HEK293T (cell line): ENCODE measurements around the gene ABI3BP.

Experiments
- CTCF ChIA-PET: fragments of 350-600 bp; formaldehyde crosslinking; extraction: SDS; loops from one replicate; lab custom pipeline; 2021; ENCODE audit warnings: antibody characterized with exemption, inconsistent platforms; lab: Yijun Ruan, JAX
- POLR2A ChIA-PET: fragments of 350-600 bp; formaldehyde crosslinking; extraction: SDS; loops from one replicate; lab custom pipeline; 2020; ENCODE audit warnings: antibody characterized with exemption, inconsistent platforms; lab: Yijun Ruan, JAX
- DNase-seq: peaks from one replicate; pipeline ENCODE4 v3.0.0; 2012; ENCODE audit warnings: mixed read lengths; ENCODE audit errors: extremely low spot score
- ARNT ChIP-seq: fragments of 450-650 bp; IDR thresholded peaks from 2 replicates; pipeline ENCODE4 v1.6.1; 2017; ENCODE audit warnings: mild to moderate bottlenecking
- BHLHE40 ChIP-seq: fragments of 450-650 bp; IDR thresholded peaks from 2 replicates; pipeline ENCODE4 v1.6.1; 2016; ENCODE audit warnings: mild to moderate bottlenecking, moderate library complexity, borderline replicate concordance
- CTBP1 ChIP-seq: fragments of 450-650 bp; IDR thresholded peaks from 2 replicates; pipeline ENCODE4 v1.6.1; 2016; ENCODE audit warnings: borderline replicate concordance
- ELF4 ChIP-seq: fragments of 450-650 bp; IDR thresholded peaks from 2 replicates; pipeline ENCODE4 v1.6.1; 2017; ENCODE audit warnings: antibody characterized with exemption
- FOXA1 ChIP-seq: fragments of 450-650 bp; IDR thresholded peaks from 2 replicates; pipeline ENCODE4 v1.6.1; 2016; ENCODE audit warnings: mild to moderate bottlenecking
- FOXK2 ChIP-seq: fragments of 450-650 bp; IDR thresholded peaks from 2 replicates; pipeline ENCODE4 v1.6.1; 2016; ENCODE audit warnings: mild to moderate bottlenecking
- FOXM1 ChIP-seq: fragments of 450-650 bp; IDR thresholded peaks from 2 replicates; pipeline ENCODE4 v1.6.1; 2017; ENCODE audit warnings: mild to moderate bottlenecking, borderline replicate concordance
- HDGF ChIP-seq: fragments of 450-650 bp; IDR thresholded peaks from 2 replicates; pipeline ENCODE4 v1.6.1; 2017; ENCODE audit warnings: antibody characterized with exemption, borderline replicate concordance
- L3MBTL2 ChIP-seq: fragments of 450-650 bp; conservative IDR thresholded peaks from 2 replicates; pipeline ENCODE4 v1.6.1; 2016; ENCODE audit warnings: mild to moderate bottlenecking
- LEF1 ChIP-seq: fragments of 450-650 bp; IDR thresholded peaks from 2 replicates; pipeline ENCODE4 v1.6.1; 2017; ENCODE audit warnings: mild to moderate bottlenecking, borderline replicate concordance
- NFRKB ChIP-seq: fragments of 450-650 bp; IDR thresholded peaks from 2 replicates; pipeline ENCODE4 v1.6.1; 2016; ENCODE audit warnings: mild to moderate bottlenecking, moderate library complexity
- SP1 ChIP-seq: fragments of 450-650 bp; IDR thresholded peaks from 2 replicates; pipeline ENCODE4 v1.6.1; 2017
- SUZ12 ChIP-seq: fragments of 450-650 bp; IDR thresholded peaks from 2 replicates; pipeline ENCODE4 v1.6.1; 2016; ENCODE audit warnings: mild to moderate bottlenecking
- TARDBP ChIP-seq: fragments of 450-650 bp; IDR thresholded peaks from 2 replicates; pipeline ENCODE4 v1.6.1; 2016
- ZNF384 ChIP-seq: fragments of 450-650 bp; IDR thresholded peaks from 2 replicates; pipeline ENCODE4 v1.6.1; 2016
- TF ChIP-seq, protein P1 (sequence below): fragments of 450-650 bp; IDR thresholded peaks from 2 replicates; pipeline ENCODE4 v1.6.1; 2016

ABI3BP gene

DNA sequence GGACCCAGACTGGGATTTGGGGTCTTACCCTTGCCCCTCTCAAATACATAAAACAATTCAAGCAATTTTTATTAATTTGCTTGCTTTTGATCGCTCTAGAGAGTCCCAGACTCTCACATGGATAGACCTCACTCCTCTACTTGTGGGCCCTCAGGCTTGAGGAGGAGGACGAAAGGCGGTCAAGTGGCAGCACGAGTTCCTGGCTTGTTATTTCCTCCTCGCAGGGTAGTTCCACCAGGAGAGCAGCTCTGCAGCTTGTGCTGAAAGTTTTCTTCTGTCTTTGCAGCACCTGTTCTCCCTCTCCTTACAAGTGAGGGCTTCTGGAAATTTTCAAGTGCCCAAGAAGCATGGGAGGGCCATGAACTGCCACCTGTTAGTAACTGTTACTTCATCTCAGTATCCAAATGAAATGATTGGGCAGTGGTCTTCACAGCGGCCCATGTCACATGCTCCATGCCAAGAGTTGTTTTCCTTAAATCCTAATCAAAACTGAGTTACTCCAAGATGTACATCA is 22.7 kb downstream of the ABI3BP start:
- no peak for DNase-seq
- no peak for TF ChIP-seq FOXK2
- TF ChIP-seq NFRKB: no peak
- TF ChIP-seq FOXM1: no peak
- CTCF ChIA-PET: no interaction called here
- POLR2A ChIA-PET: no interaction called here

DNA sequence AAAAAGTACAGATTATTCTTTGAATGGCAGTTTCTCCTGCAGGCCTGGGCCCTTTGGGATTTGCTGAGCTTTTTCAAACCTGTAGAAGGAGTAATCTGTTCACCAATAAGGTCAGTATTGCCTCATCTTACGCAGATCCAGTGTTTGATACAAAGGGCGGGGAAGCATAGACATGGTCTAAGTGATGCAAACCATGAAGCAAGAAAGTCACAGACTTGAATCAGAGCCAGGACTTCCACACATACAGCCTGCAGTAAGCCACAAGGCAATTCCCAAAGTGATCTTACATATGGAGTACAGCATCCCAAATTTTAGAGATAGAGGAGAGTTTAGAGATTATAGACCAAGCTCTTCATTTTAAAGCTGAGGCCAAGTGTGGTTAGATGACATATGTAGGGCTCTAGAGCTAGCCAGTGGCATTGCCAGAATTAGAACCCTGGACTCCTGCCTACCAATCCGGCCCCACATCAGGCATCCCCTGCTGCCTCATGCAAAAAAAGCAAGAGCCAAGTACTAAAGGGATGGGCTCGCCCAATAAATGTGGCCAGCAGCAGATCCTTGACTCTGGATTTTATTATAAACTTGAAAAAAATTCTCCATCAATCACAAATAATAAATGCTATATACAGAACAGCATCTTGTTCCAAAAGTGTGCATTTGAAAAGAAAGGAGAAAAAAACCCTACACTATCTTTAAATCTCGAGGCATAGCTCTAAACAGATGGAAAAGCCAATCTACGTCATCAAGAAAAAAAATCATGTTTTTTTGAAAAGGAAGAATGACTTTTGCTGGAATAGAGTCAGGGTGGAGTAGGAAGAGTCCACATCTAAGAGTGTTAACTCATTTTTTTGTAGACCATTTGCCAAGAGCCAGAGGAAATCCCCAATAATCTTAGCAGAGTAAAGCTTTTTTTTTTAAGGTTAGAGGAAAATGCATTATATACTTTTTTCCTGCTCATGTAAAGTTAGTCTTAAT is 24.0 kb downstream of the ABI3BP start:
- ChIA-PET CTCF (no interaction called here), POLR2A (no interaction called here)
- no peak for DNase-seq
- TF ChIP-seq ARNT (no peak), LEF1 (no peak), BHLHE40 (no peak), TARDBP (no peak), FOXM1 (no peak), CTBP1 (no peak), NFRKB (no peak), FOXK2 (no peak)

DNA sequence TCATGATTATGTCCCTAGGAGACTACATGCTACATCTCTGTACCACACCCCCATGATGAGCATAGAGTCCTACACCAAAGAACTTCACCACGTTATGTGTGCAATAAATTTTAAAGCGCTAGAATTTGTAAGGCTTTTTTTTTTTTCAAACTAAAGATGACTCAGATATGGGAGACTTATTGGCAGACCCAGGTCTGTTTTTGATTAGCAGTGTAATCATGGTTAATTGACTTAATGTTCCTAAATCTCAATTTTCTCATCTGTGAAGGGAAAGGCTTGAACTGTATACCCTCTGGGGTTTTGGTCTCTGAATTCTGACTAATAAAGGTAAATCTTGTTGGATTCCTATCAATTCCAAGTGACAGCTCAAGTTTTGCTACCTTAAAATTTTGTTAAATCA is 26.4 kb downstream of the ABI3BP start:
- DNase-seq: no peak
- CTCF ChIA-PET: no interaction called here
- POLR2A ChIA-PET: no interaction called here
- TF ChIP-seq SP1: no peak

DNA sequence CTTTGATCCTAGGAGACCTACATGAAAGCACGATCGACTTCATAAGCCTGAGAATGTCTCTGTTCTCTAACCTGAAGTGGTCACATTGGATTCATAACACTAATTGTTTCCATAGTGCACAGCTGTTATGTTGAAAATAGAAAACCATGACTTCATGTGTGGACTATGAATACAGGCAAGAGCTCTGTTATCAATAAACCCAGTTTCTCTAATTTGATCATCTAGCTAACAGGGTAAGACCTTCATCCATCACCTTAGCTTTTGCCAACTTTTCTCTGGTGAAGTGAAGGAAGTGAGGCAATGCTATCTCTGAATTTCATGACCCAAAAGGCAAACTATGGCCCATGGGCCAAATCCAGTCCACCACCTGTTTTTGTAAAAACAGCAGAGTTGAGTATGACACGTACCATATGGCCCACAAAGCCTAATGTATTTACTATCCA is 27.2 kb downstream of the ABI3BP start:
- CTCF ChIA-PET: no interaction called here
- no peak for TF ChIP-seq ELF4
- no peak for TF ChIP-seq FOXA1
- no peak for TF ChIP-seq SUZ12
- no peak for TF ChIP-seq NFRKB
- TF ChIP-seq HDGF: no peak
- TF ChIP-seq FOXM1: no peak
- TF ChIP-seq, protein P1, sequence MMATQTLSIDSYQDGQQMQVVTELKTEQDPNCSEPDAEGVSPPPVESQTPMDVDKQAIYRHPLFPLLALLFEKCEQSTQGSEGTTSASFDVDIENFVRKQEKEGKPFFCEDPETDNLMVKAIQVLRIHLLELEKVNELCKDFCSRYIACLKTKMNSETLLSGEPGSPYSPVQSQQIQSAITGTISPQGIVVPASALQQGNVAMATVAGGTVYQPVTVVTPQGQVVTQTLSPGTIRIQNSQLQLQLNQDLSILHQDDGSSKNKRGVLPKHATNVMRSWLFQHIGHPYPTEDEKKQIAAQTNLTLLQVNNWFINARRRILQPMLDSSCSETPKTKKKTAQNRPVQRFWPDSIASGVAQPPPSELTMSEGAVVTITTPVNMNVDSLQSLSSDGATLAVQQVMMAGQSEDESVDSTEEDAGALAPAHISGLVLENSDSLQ: no peak
- no peak for TF ChIP-seq TARDBP
- TF ChIP-seq SP1: no peak
- TF ChIP-seq ZNF384: no peak
- TF ChIP-seq BHLHE40: no peak
- no peak for TF ChIP-seq FOXK2
- TF ChIP-seq ARNT: no peak
- TF ChIP-seq CTBP1: no peak
- TF ChIP-seq LEF1: no peak
- TF ChIP-seq L3MBTL2: no peak
- no peak for DNase-seq
- POLR2A ChIA-PET: no interaction called here

DNA sequence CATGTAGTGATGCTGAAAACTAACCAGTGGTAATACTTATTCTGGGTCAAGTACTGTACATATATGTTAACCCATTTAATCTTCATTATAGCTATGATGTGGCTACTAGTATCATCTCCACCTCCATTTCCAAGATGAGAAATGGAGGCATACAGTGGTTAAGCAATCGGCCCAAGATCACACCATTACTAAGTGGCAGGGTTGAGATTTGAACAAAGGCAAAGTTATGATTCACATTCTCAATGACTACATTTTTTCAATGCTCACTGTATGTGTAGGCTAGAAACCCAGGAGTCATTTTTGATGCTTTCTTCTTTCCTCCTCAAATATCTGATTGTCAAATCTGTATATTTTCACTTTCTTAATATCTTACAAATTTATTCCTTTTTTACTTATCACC is 30.2 kb downstream of the ABI3BP start:
- no peak for DNase-seq
- ChIA-PET POLR2A (no interaction called here), CTCF (interaction anchor here (1.0 kb wide), 1 partner anchor 20 kb away, joined by 3 read pairs; no protein-coding TSS in a partner anchor)
- TF ChIP-seq LEF1: no peak
- TF ChIP-seq FOXK2: no peak
- TF ChIP-seq SUZ12: no peak
- TF ChIP-seq L3MBTL2: no peak
- TF ChIP-seq FOXM1: no peak
- TF ChIP-seq TARDBP: no peak
- no peak for TF ChIP-seq ARNT
- TF ChIP-seq SP1: no peak
- TF ChIP-seq BHLHE40: no peak
- TF ChIP-seq NFRKB: no peak

DNA sequence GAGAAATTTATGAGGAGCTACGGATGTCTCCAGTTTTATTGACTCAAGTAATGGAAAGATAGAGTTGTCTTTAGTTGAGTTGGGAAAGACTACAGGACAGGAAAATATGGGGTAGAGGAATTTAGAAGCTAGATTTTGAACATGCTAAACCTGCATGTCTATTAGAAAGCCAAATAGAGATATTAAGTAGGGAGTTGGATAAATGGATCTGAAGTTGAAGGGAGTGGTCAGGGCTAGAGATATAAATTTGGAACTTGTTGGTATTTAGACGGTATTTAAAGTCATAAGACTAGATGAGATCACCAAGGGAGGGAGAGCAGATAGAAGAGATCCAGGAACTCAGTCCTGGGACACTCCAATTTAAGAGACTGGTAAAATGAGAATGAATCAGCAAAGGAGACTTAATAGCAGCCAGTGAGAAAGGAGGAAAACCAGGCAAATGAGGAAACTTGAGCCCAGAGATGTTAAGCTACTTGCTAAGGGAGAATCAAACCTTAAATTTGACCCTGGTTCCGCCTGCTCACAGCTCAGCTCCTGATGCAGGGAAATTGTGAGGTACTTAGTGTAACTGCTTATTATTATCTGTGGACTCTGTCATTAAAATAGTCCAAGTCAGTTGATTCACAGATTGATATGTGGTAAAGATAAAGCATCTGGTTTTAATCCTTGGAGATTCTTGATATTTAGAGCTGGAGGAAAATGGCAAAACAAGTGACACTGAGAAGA is 35.8 kb downstream of the ABI3BP start:
- CTCF ChIA-PET: no interaction called here
- POLR2A ChIA-PET: no interaction called here
- no peak for DNase-seq
- TF ChIP-seq, protein P1: no peak
- TF ChIP-seq ZNF384 (no peak), ARNT (no peak), BHLHE40 (no peak), SP1 (no peak), NFRKB (no peak), TARDBP (no peak), LEF1 (no peak), SUZ12 (no peak), HDGF (no peak), CTBP1 (no peak)
